H1 (cell line): Measurements from ENCODE around the gene MRPL40. TPM values are rescaled to one million over a fixed set of nuclear protein-coding genes. Genes with fewer than 3 reads are reported as not detected.

ENCODE experiments used
- CBX8 ChIP-seq: fragments of 300-800, 300-1000 bp; sonication (generic); IDR thresholded peaks from 2 replicates; pipeline ENCODE4 v1.7.1; 2016; ENCODE audit warnings: low read depth, low read length, borderline replicate concordance
- EGR1 ChIP-seq: IDR thresholded peaks from 2 replicates; pipeline ENCODE4 v1.6.1; 2011; ENCODE audit warnings: low read depth, low read length, borderline replicate concordance
- MAFK ChIP-seq: IDR thresholded peaks from 2 replicates; pipeline ENCODE4 v1.6.1; 2012; ENCODE audit warnings: low read depth, mild to moderate bottlenecking, improper control_type of control experiment, low read length
- POLR2AphosphoS5 ChIP-seq: IDR thresholded peaks from 2 replicates; pipeline ENCODE4 v1.6.1; 2011; ENCODE audit warnings: low read depth, low read length
- TCF12 ChIP-seq: IDR thresholded peaks from 2 replicates; pipeline ENCODE4 v1.6.1; 2011; ENCODE audit warnings: low read depth, mild to moderate bottlenecking, low read length
- ZNF274 ChIP-seq: IDR thresholded peaks from 2 replicates; pipeline ENCODE4 v1.7.0; 2012; ENCODE audit warnings: low read length, borderline replicate concordance; ENCODE audit errors: extremely low read depth
- polyA plus RNA-seq, 7 experiments: library from polyadenylated mRNA; depleted of rRNA in 3 of 7; stranded (reverse) in 5 of 7; unstranded in 2 of 7; fragments of >200 nt in 5 of 7; fragments of 200-250 nt in 2 of 7; gene quantifications; 1 replicate in 5 of 7; 2 replicates in 1 of 7; 4 replicates in 1 of 7; pipeline versions ENCODE4 v1.2.1 to v1.2.3, GENCODE V29; 2011 to 2013; ENCODE audit warnings: missing spikeins in 2 of 7, mixed read lengths in 2 of 7
- total RNA-seq: library from RNA; stranded (reverse); fragmentation: NEBNext Ultra II Directional; extraction: Animal tissue kit (Norgen Biotek cat#: 25700); gene quantifications from 2 replicates; pipeline ENCODE4 v1.2.1, GENCODE V29; 2021

Gene MRPL40
- total and polyA plus RNA-seq, 2 of the 8 experiments (the other 6 are each of a cell fraction or from before 2014, with no cell fraction given), result 12.4 to 14.5 TPM

DNA sequence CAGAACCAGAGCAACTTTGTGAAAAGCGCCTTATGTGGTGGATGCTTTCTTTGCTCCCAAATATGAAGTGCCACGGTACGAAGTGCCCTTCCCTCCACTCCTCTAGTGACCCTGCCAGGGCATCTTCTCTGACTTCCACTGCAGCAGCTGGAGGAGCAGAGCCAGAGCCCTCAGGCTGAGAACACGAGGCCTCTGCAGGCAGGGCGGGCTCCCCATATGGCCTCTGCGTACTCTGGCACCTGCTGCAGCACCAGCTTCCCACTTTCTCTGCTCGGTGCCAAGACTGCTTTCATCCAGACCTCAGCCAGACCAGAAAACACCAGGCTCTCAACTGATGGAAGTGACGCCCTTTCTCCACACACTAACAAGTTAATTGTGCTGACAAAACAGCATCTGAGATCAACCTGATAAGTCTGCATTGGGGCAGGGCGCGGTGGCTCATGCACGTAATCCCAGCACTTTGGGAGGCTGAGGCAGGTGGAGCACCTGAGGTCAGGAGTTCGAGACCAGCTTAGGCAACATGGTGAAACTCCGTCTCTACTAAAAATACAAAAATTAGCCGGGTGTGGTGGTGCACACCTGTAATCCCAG is 33.9 kb downstream of the MRPL40 start (continued):
- TF ChIP-seq TCF12 (no peak), ZNF274 (no peak), MAFK (no peak), POLR2AphosphoS5 (no peak), CBX8 (no peak), EGR1 (no peak)
